Hepatocyte (in vitro differentiated cells): Measurements from ENCODE around the gene ST3GAL4. TPM values are rescaled to one million over a fixed set of nuclear protein-coding genes. Genes with fewer than 3 reads are reported as not detected.

Experiments
- DNase-seq: peaks from one replicate; pipeline ENCODE4 v3.0.0-alpha.2; 2016; ENCODE audit warnings: low spot score
- H2AFZ ChIP-seq: fragments of 200-600 bp; sonication (generic); 2 replicates; pipeline ENCODE4 v1.6.0; 2016; ENCODE audit warnings: antibody characterized with exemption, mild to moderate bottlenecking
- H3K27ac ChIP-seq: fragments of 200-600 bp; sonication (generic); 2 replicates; pipeline ENCODE4 v1.5.1; 2016; ENCODE audit warnings: mild to moderate bottlenecking
- H3K27me3 ChIP-seq: fragments of 200-600 bp; sonication (generic); 2 replicates; pipeline ENCODE4 v1.6.1; 2016
- H3K36me3 ChIP-seq: fragments of 200-600 bp; sonication (generic); replicated peaks from 2 replicates; pipeline ENCODE4 v1.5.1; 2016; ENCODE audit warnings: low read depth; ENCODE audit not compliant: insufficient read depth
- H3K4me1 ChIP-seq: fragments of 200-600 bp; sonication (generic); 2 replicates; pipeline ENCODE4 v1.5.1; 2016; ENCODE audit warnings: mild to moderate bottlenecking, moderate library complexity; ENCODE audit not compliant: insufficient read depth
- H3K4me2 ChIP-seq: fragments of 200-600 bp; sonication (generic); 2 replicates; pipeline ENCODE4 v1.6.0; 2016
- H3K4me3 ChIP-seq: fragments of 200-600 bp; sonication (generic); 2 replicates; pipeline ENCODE4 v1.5.1; 2016; ENCODE audit warnings: mild to moderate bottlenecking
- H3K79me2 ChIP-seq: fragments of 200-600 bp; sonication (generic); 2 replicates; pipeline ENCODE4 v1.6.0; 2017; ENCODE audit warnings: mild to moderate bottlenecking
- H3K9me2 ChIP-seq: fragments of 200-600 bp; sonication (generic); replicated peaks from 2 replicates; pipeline ENCODE4 v1.6.0; 2017; ENCODE audit warnings: mild to moderate bottlenecking; ENCODE audit not compliant: insufficient read depth
- H3K9me3 ChIP-seq: fragments of 200-600 bp; sonication (generic); 2 replicates; pipeline ENCODE4 v1.5.1; 2016; ENCODE audit warnings: low read depth, mild to moderate bottlenecking
- H4K20me1 ChIP-seq: fragments of 200-600 bp; sonication (generic); 2 replicates; pipeline ENCODE4 v1.6.0; 2016; ENCODE audit warnings: mild to moderate bottlenecking; ENCODE audit not compliant: insufficient read depth, poor library complexity, severe bottlenecking
- EZH2 ChIP-seq: fragments of 200-600 bp; sonication (generic); IDR thresholded peaks from 2 replicates; pipeline ENCODE4 v1.6.1; 2016; ENCODE audit warnings: antibody characterized with exemption, mild to moderate bottlenecking, borderline replicate concordance
- EZH2phosphoT487 ChIP-seq: fragments of 200-600 bp; sonication (generic); IDR thresholded peaks from one replicate; pipeline ENCODE4 v1.6.1; 2018; ENCODE audit warnings: antibody characterized with exemption, mild to moderate bottlenecking, low read depth, moderate library complexity; ENCODE audit not compliant: unreplicated experiment, severe bottlenecking
- WGBS: methylation state at CpG from one replicate; pipeline ENCODE4 v1.1.6; 2016; ENCODE audit warnings: low lambda C conversion rate; ENCODE audit errors: missing lambda C conversion rate; 5-methylcytosine and 5-hydroxymethylcytosine counted together
- polyA plus RNA-seq: library from polyadenylated mRNA; unstranded; fragments of >200 nt; fragmentation: Nextera tagmentation; extraction: Ambion mirVana; gene quantifications from 2 replicates; pipeline ENCODE4 v1.2.1, GENCODE V29; 2016
- total RNA-seq: library from RNA; depleted of rRNA; stranded (reverse); fragments of >200 nt; gene quantifications from 2 replicates; pipeline ENCODE4 v1.2.3, GENCODE V29; 2014
- TF ChIP-seq, protein P1 (sequence below): fragments of 200-600 bp; sonication (generic); IDR thresholded peaks from 2 replicates; pipeline ENCODE4 v1.5.1; 2016; ENCODE audit warnings: antibody characterized with exemption, mild to moderate bottlenecking; ENCODE audit not compliant: poor library complexity

The ST3GAL4 gene
- total and polyA plus RNA-seq, 2 experiments from 2014 or later = 31.0 to 31.5 TPM

GRCh38 chr11:126404367-126404766 lies 48.9 kb downstream of the ST3GAL4 start:
- DNase-seq = no peak
- Histone ChIP-seq H3K4me3 (no peak overlapping the region), H3K27me3 (no peaks in the 10 kb centered on the region), H3K4me1 (no peaks in the 10 kb centered on the region), H3K27ac (peak overlapping the region; percentile 51), H3K9me3 (no peaks in the 10 kb centered on the region), H3K79me2 (no peaks in the 10 kb centered on the region), H3K36me3 (no peaks in the 10 kb centered on the region), H3K4me2 (no peak overlapping the region), H4K20me1 (no peaks in the 10 kb centered on the region), H2AFZ (no peak overlapping the region), H3K9me2 (no peaks in the 10 kb centered on the region)
- TF ChIP-seq, protein P1, sequence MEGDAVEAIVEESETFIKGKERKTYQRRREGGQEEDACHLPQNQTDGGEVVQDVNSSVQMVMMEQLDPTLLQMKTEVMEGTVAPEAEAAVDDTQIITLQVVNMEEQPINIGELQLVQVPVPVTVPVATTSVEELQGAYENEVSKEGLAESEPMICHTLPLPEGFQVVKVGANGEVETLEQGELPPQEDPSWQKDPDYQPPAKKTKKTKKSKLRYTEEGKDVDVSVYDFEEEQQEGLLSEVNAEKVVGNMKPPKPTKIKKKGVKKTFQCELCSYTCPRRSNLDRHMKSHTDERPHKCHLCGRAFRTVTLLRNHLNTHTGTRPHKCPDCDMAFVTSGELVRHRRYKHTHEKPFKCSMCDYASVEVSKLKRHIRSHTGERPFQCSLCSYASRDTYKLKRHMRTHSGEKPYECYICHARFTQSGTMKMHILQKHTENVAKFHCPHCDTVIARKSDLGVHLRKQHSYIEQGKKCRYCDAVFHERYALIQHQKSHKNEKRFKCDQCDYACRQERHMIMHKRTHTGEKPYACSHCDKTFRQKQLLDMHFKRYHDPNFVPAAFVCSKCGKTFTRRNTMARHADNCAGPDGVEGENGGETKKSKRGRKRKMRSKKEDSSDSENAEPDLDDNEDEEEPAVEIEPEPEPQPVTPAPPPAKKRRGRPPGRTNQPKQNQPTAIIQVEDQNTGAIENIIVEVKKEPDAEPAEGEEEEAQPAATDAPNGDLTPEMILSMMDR = no peak
- TF ChIP-seq EZH2 = no peak
- TF ChIP-seq EZH2phosphoT487 = no peak
- 62% methylated on average over 5 of the region's 5 CpGs for WGBS

DNA sequence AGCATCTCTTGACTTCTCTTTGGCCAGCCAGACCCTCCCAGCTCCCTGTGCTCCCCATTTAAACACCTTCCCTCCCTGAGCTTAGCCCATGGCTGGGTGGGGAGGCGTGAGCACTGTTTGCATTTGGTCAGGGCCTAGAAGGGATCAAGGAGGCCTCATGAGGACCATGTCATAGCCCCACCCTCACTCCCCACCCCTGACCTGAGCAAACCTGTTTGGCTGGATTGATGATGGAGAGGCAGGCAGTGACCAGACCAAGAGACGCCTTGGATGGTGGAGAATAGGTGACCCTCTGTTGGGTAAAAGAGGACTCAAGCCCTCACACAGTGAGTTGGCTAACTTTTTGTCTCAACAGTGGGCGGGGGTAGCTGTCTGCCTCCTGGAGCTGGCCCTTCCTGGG lies 49.9 kb downstream of the ST3GAL4 start:
- no peak for TF ChIP-seq EZH2
- TF ChIP-seq, protein P1 = no peak
- TF ChIP-seq EZH2phosphoT487 = no peak
- H3K4me2 ChIP-seq = peak overlapping the region; percentile 41
- no peak overlapping the region for H3K4me3 ChIP-seq
- H3K36me3 ChIP-seq = no peaks in the 10 kb centered on the region
- H3K27ac ChIP-seq = peak overlapping the region; percentile 76
- no peak for DNase-seq
- no peaks in the 10 kb centered on the region for H3K9me3 ChIP-seq
- H3K27me3 ChIP-seq = no peaks in the 10 kb centered on the region
- no peaks in the 10 kb centered on the region for H4K20me1 ChIP-seq
- H3K9me2 ChIP-seq = no peaks in the 10 kb centered on the region
- no peaks in the 10 kb centered on the region for H3K4me1 ChIP-seq
- H3K79me2 ChIP-seq = no peaks in the 10 kb centered on the region
- 87% methylated on average over 3 of the region's 3 CpGs for WGBS
- H2AFZ ChIP-seq = no peak overlapping the region

DNA sequence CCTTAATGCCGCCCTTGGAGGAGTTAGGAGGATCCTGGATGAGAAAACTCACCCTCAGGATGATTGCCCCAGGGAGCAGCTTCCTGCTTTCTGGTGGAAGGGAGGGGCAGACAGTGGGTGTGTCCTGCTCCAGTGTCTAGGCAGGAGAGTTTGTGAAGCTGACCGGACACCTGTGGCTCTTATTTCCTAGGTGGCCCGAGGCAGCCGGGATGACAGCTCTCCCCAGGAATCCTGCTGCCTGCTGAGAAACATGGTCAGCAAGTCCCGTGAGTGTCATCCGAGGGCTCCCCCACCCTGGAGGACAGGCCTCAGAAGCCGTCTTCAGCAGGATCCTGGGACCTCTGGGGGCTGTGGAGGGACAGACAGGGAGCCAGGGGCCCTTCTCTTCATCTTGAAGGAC lies 50.4 kb downstream of the ST3GAL4 start:
- TF ChIP-seq EZH2phosphoT487 (no peak), EZH2 (no peak)
- TF ChIP-seq, protein P1 = no peak
- Histone ChIP-seq H3K4me2 (peak overlapping the region; percentile 41), H3K36me3 (no peaks in the 10 kb centered on the region), H3K27ac (peak overlapping the region; percentile 76), H3K27me3 (no peaks in the 10 kb centered on the region), H3K4me1 (no peaks in the 10 kb centered on the region), H4K20me1 (no peaks in the 10 kb centered on the region), H3K79me2 (no peaks in the 10 kb centered on the region), H3K9me2 (no peaks in the 10 kb centered on the region), H2AFZ (no peak overlapping the region), H3K9me3 (no peaks in the 10 kb centered on the region), H3K4me3 (no peak overlapping the region)
- no peak for DNase-seq
- WGBS = 74% methylated on average over 7 of the region's 7 CpGs

DNA sequence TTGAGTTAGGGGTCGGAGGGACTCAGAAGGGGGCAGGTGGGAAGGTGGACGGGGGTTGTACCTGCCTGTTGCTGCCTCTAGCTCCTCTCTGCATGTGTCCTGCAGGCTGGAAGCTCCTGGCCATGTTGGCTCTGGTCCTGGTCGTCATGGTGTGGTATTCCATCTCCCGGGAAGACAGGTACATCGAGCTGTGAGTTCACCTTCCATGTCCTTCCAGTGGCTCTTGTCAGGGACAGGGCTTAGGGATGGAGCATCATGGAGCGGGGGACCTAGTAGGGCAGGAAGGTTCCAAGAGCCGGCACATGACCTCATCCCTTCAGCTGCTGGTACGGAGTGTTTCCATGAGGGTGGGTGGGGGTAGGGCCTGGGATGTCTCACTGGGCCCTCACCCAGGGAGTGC lies 50.9 kb downstream of the ST3GAL4 start:
- WGBS = 95% methylated on average over 3 of the region's 8 CpGs

More for the DNA sequence above, 50.9 kb downstream of the ST3GAL4 start:
- H3K4me1 ChIP-seq = no peaks in the 10 kb centered on the region
- no peak overlapping the region for H2AFZ ChIP-seq
- H3K9me2 ChIP-seq = no peaks in the 10 kb centered on the region
- TF ChIP-seq EZH2 (no peak), EZH2phosphoT487 (no peak)
- TF ChIP-seq, protein P1 = no peak
- H3K36me3 ChIP-seq = no peaks in the 10 kb centered on the region
- no peak for DNase-seq
- H3K9me3 ChIP-seq = no peaks in the 10 kb centered on the region
- no peak overlapping the region for H3K4me3 ChIP-seq
- H3K4me2 ChIP-seq = no peak overlapping the region
- H4K20me1 ChIP-seq = no peaks in the 10 kb centered on the region
- no peaks in the 10 kb centered on the region for H3K79me2 ChIP-seq
- no peak overlapping the region for H3K27ac ChIP-seq
- H3K27me3 ChIP-seq = no peaks in the 10 kb centered on the region
